ENCODE measurements around the gene CD200.
"Not testable (repeated sequence)": the region's sequence is repeated elsewhere in the genome, so short reads cannot be mapped to it uniquely, and the experiment has no call there.

Gene CD200

DNA sequence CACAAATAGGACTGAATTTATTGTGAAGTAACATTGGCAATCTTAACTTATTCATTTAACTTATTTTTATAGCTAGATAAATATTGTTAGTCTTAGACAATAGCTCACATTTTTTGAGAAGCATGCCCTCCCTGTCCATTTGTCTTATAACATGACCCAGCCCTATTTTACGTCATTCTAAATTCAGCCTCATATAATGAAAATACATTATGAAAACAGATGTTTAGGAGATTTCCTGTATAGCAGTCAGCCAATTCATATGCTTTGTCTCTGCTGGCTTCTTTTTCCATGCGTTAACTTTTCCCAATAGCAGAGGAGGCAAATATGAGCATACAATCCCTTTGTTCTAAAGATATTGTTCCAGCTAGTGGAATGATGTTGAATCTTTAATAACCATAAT is 29.3 kb downstream of the CD200 start:
- DNase-seq: no peak

- no peak for DNase-seq
Measured at GRCh38 chr3:112364291-112364690, 31.3 kb downstream of the CD200 start.

DNA sequence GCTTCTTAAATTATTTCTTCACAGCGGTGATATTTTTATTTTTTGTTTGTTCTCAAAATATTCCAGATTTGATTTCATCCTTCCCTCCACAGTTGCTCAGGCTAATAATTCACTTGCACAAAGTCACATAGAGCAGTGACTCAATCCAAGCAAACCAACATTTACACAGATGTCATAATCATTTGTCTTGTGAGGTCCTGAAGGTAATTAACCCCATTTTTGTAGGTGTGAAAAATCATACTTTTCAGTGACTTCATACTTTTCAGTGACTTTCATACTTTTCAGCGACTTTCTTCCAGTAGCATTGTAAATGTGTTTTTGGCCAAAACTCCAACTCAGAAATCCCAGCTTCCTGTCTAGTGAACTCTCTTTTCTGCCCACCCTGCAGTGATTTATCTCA is 32.1 kb downstream of the CD200 start:
- DNase-seq: no peak

GRCh38 chr3:112365636-112366035 is 32.7 kb downstream of the CD200 start:
- no peak for DNase-seq

GRCh38 chr3:112366522-112366921 is 33.6 kb downstream of the CD200 start:
- DNase-seq: no peak

DNA sequence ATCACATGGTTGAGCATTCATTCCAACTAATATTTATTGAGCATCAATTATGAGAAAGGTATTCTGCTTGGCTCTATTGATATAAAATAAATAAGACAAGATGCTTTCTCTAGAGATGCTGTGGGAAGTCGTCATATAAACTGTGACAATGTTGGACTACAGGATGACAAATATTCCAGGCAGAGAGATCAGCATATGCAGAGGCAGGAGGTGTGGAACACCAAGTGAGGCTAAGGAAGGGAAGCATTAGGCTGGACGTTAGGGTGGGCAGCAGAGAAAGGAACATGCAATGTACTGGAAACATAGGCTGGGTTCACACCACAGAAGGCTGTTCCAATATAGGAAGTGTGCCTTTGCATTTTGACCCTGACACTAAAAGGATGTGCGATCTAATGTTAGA is 38.6 kb downstream of the CD200 start:
- DNase-seq: no peak

GRCh38 chr3:112372396-112372795 is 39.4 kb downstream of the CD200 start:
- DNase-seq: no peak

- DNase-seq: no peak
Measured at GRCh38 chr3:112373476-112373875, 40.5 kb downstream of the CD200 start.

DNA sequence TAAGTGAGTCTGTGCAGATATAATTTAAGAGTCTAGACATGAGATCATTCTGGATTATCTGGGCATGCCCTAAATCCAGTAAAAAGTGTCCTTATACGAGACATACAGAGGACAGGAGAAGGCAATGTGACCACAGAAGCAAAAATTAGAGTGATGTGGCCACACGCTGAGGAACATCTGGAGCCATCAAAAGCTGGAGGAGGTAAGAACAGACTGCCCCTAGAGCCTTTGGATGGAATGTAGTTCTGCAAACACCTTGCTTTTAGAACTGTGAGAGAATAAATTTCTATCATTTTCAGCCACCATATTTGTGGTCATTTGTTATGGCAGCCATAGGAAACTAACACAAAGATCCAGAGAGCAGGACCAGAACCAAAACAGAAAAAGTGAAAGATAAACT is 41.0 kb downstream of the CD200 start:
- DNase-seq: no peak

GRCh38 chr3:112374333-112374734 is 41.4 kb downstream of the CD200 start:
- no peak for DNase-seq

DNA sequence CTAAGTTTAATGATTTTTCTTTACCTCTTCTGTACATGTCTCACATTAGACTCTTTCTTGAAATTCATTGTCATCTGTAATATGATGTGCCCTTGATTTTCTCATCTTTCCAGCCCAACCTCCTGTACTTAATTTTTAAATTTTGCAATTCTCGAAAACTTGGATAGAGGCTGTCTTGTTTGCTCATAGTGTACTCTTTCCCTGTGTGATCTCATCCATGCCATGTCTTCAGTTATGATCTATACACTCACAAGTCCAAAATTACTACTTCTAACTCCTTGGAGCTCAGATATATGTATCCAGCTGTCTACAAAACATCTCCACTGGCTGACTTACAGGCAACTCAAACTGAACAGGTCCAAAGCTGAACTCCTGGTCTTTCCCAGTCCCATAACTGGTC is 42.2 kb downstream of the CD200 start:
- DNase-seq: no peak

DNA sequence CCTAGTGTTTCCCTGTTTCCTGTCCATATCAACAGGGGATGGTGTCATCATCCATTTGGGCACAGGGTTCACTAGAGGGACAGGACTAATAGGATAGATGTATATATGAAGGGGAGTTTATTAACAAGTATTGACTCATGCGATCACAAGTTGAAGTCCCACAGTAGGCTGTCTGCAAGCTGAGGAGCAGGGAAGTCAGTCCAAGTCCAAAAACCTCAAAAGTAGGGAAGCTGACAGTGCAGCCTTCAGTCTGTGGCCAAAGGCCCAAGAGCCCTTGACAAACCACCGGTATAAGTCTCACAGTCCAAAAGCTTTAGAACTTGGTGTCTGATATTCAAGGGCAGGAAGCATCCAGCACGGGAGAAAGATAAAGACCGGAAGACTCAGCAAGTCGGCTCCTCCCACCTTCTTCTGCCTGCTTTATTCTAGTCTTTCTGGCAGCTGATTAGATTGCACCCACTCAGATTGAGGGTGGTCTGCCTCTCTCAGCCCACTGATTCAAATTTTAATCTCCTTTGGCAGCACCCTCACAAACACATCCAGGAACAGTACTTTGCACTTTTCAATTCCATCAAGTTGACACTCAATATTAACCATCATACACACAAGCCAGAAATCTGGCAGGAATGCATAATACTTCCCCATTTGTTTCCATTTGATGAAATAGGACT is 43.4 kb downstream of the CD200 start:
- no peak for DNase-seq

GRCh38 chr3:112376992-112377391 is 44.0 kb downstream of the CD200 start:
- DNase-seq: no peak

DNA sequence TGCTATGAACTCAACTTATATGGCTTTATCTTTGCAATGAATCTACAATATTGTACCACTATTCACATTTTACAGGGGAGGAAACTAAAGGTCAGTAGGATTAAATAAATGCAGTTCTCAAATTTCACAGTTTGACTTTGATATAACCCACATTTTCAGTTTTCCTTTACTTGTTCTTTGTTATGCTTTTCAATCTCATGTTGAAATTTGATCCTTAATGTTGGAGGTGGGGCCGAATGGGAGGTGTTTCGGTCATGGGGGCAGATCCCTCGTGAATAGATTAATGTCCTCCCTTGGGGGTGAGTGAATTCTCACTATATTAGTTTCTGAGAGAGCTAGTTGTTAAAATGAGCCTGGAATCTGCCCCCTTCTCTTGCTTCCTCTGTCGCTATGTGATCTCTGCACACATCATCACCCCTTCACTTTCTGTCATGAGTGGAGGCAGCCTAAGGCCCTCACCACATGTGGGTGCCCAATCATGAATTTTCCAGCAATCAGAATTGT is 44.7 kb downstream of the CD200 start:
- DNase-seq: no peak

DNA sequence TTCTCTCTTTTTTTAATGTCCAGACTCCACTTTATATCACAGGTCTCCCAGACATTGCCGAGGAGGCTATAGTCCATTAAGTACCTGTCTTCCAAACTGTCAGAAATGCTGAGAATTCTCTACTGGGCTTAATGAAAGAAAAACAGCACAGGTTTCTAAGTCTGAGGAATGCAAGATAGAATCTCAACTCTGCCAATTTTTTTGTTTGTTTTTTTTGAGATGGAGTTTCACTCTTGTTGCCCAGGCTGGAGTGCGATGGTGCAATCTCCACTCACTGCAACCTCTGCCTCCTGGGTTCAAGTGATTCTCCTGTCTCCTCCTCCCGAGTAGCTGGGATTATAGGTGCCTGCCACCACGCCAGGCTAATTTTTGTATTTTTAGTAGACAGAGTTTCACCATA is 45.4 kb downstream of the CD200 start:
- DNase-seq: not testable (repeated sequence)

- no peak for DNase-seq
Measured at GRCh38 chr3:112379020-112379690, 46.2 kb downstream of the CD200 start.

- no peak for DNase-seq
Measured at GRCh38 chr3:112381673-112382542, 49.0 kb downstream of the CD200 start.

- DNase-seq: no peak
Measured at GRCh38 chr3:112382543-112383160, 49.7 kb downstream of the CD200 start.

DNA sequence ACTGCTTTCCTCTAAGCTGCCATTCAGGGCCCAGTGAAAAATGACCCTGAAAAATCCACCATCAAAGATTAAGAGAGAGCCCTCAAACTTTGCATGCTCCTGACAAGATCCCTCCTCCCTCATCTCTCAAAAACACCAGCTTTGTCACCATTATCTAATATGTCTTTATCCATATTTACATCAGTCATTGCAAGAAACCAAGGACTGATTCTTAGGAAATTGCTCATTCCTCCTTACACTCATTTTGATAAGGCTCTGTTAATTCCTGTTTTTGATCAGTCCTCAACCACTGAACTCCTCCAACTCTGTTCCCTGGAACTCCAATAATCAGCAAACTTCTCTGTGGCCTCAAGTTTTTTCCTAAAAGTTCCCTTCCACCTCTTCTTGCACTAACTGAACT is 51.8 kb downstream of the CD200 start:
- no peak for DNase-seq

GRCh38 chr3:112388972-112389371 is 56.0 kb downstream of the CD200 start:
- no peak for DNase-seq

- no peak for DNase-seq
Measured at GRCh38 chr3:112389961-112390360, 57.0 kb downstream of the CD200 start.

DNA sequence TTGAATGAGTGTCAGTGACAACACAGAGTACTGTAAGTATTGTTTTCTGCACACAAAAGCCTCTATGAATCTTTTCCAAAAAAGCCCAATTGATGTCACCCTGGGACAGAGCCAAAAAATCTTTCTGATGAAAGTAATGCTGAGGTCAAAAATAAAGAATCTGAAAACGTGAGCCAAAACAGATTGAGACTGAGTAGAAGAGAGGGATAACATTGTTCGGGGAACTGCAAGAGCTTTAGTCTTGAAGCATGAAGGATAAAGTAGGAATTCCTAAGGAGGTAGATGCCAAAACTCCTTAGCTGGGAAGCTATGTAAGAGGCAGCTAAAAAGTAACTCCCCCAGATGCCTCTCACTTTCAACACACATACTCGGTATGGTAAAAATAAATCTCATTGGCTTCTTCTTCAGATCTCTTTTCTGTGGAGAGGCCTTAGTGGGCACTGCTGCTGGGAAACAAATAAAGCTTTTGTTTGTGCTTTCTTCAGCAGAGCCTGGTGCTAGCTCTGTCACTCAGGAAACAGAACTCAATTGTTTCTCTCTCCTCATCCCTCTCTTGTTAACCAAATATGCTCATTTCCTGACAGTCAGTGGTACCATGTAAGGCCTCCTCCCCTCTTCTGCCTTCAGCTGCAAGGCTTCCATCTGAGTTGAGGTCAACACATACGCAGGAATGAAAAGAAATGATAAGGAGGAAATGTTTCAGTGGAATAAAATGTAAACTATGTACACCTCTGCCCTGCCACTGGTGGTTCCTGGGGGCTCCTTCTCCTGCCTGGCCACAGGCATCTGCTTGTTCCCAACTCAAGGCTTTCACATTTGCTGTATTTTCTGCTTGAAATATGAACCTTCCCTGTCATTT is 58.1 kb downstream of the CD200 start:
- no peak for DNase-seq
